Hepatocyte (in vitro differentiated cells): ENCODE data around the gene DGKQ.

Source experiments
- EZH2 ChIP-seq: fragments of 200-600 bp; sonication (generic); IDR thresholded peaks from 2 replicates; pipeline ENCODE4 v1.6.1; 2016; ENCODE audit warnings: antibody characterized with exemption, mild to moderate bottlenecking, borderline replicate concordance
- EZH2phosphoT487 ChIP-seq: fragments of 200-600 bp; sonication (generic); IDR thresholded peaks from one replicate; pipeline ENCODE4 v1.6.1; 2018; ENCODE audit warnings: antibody characterized with exemption, mild to moderate bottlenecking, low read depth, moderate library complexity; ENCODE audit not compliant: unreplicated experiment, severe bottlenecking
- TF ChIP-seq, protein P1 (sequence below): fragments of 200-600 bp; sonication (generic); IDR thresholded peaks from 2 replicates; pipeline ENCODE4 v1.5.1; 2016; ENCODE audit warnings: antibody characterized with exemption, mild to moderate bottlenecking; ENCODE audit not compliant: poor library complexity

DNA sequence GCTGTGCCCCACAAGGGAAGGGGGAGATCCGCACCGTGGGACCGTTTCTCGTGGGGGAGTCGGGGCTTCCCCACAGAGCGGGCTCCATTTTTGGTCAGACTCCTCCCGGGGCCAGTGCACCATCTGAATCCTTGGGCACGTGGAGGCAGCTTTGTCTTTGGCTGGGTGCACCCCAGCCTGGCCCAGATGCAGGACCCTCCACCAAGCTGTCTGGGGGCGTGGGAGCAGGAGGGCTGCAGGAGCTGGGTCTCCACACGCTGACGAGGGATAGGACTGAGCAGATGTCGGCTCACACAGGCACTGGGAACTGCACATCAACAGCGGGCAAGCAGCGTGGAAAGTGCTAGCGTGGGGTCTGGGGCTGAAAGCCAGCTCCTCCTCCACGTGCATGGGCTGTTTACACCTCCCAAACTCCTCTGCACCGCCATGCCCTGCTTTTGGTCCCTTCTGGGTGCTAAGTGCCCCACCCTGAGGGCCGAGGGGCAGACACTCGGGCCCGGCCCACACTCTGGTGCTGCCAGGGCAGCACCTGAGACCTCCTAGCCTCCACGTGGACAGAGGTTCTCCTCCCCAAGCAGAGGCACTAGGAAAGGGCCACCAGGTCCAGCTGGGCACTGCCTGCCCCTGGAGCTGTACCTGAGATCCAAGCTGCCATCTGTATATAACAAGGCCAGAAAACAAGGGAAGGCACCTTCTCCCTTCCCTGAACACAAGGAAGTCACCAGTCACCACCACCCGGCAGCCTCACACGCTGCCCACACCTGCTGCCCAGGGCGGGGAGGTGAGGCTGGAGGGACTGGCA is 13.8 kb downstream of the DGKQ start:
- TF ChIP-seq, protein P1, sequence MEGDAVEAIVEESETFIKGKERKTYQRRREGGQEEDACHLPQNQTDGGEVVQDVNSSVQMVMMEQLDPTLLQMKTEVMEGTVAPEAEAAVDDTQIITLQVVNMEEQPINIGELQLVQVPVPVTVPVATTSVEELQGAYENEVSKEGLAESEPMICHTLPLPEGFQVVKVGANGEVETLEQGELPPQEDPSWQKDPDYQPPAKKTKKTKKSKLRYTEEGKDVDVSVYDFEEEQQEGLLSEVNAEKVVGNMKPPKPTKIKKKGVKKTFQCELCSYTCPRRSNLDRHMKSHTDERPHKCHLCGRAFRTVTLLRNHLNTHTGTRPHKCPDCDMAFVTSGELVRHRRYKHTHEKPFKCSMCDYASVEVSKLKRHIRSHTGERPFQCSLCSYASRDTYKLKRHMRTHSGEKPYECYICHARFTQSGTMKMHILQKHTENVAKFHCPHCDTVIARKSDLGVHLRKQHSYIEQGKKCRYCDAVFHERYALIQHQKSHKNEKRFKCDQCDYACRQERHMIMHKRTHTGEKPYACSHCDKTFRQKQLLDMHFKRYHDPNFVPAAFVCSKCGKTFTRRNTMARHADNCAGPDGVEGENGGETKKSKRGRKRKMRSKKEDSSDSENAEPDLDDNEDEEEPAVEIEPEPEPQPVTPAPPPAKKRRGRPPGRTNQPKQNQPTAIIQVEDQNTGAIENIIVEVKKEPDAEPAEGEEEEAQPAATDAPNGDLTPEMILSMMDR = no peak
- TF ChIP-seq EZH2phosphoT487 = no peak
- TF ChIP-seq EZH2 = no peak
